PC-3 (cell line): ENCODE measurements around the gene PCDHA1. TPM values are rescaled to one million over a fixed set of nuclear protein-coding genes. Genes with fewer than 3 reads are reported as not detected.

Source experiments
- ATAC-seq: fragments of 200-7000 bp; cut with Tn5 transposase; 2 replicates; pipeline ENCODE4 v1.9.1; 2020; ENCODE audit warnings: mild to moderate bottlenecking, moderate library complexity
- BruUV-seq: library from RNA; stranded (reverse); fragments of 400-500 nt; replicated peaks from 2 replicates; lab custom pipeline; 2021; lab: Mats Ljungman, UMichigan
- CTCF ChIA-PET: fragments of 300-600 bp; sonication (Branson Sonifier 250); formaldehyde crosslinking; loops from one replicate; lab custom pipeline; 2022; ENCODE audit warnings: antibody characterized with exemption; lab: Charles Lee
- POLR2A ChIA-PET: fragments of 300-600 bp; sonication (Branson Sonifier 250); formaldehyde crosslinking; loops from one replicate; lab custom pipeline; 2022; ENCODE audit warnings: antibody characterized with exemption; ENCODE audit not compliant: unreplicated experiment; lab: Charles Lee
- DNase-seq: peaks from one replicate; pipeline ENCODE4 v3.0.0-alpha.2; 2015
- H2AFZ ChIP-seq: fragments of 300-600 bp; sonication (generic); 2 replicates; pipeline ENCODE4 v1.6.0; 2016; ENCODE audit warnings: antibody characterized with exemption, low read length
- H3F3A ChIP-seq: fragments of 300-600 bp; sonication (generic); one replicate; pipeline ENCODE4 v1.6.0; 2017; ENCODE audit warnings: antibody characterized with exemption, low read length, control low read depth, mild to moderate bottlenecking; ENCODE audit not compliant: unreplicated experiment
- H3K27ac ChIP-seq: fragments of 300-600 bp; sonication (generic); 2 replicates; pipeline ENCODE4 v1.5.1; 2016; ENCODE audit warnings: mild to moderate bottlenecking, low read length
- H3K27me3 ChIP-seq: fragments of 300-600 bp; sonication (generic); 2 replicates; pipeline ENCODE4 v1.6.1; 2016; ENCODE audit warnings: low read length, mixed read lengths
- H3K36me3 ChIP-seq: fragments of 300-600 bp; sonication (generic); 2 replicates; pipeline ENCODE4 v1.6.1; 2016; ENCODE audit warnings: low read depth, mixed run types, low read length, mixed read lengths
- H3K4me1 ChIP-seq: fragments of 300-600 bp; sonication (generic); 2 replicates; pipeline ENCODE4 v1.5.1; 2016; ENCODE audit warnings: low read length; ENCODE audit not compliant: insufficient read depth
- H3K4me2 ChIP-seq: fragments of 300-600 bp; sonication (generic); 2 replicates; pipeline ENCODE4 v1.6.0; 2016; ENCODE audit warnings: low read length
- H3K4me3 ChIP-seq: fragments of 300-600 bp; sonication (generic); 2 replicates; pipeline ENCODE4 v1.5.1; 2016; ENCODE audit warnings: mild to moderate bottlenecking, low read length, mixed read lengths
- H3K79me2 ChIP-seq: fragments of 300-600 bp; sonication (generic); 2 replicates; pipeline ENCODE4 v1.6.1; 2017; ENCODE audit warnings: low read length, mixed read lengths
- H3K9ac ChIP-seq: fragments of 300-600 bp; sonication (generic); 2 replicates; pipeline ENCODE4 v1.6.0; 2016; ENCODE audit warnings: mild to moderate bottlenecking, low read length
- H3K9me2 ChIP-seq: fragments of 300-600 bp; sonication (generic); replicated peaks from 2 replicates; pipeline ENCODE4 v1.6.1; 2016; ENCODE audit warnings: mixed run types, low read length, mixed read lengths
- H3K9me3 ChIP-seq: fragments of 300-600 bp; sonication (generic); 2 replicates; pipeline ENCODE4 v1.6.1; 2016; ENCODE audit warnings: low read length, mixed read lengths
- H4K20me1 ChIP-seq: fragments of 300-600 bp; sonication (generic); 2 replicates; pipeline ENCODE4 v1.6.1; 2016; ENCODE audit warnings: low read length, mixed read lengths
- EZH2 ChIP-seq: fragments of 300-600 bp; sonication (generic); IDR thresholded peaks from one replicate; pipeline ENCODE4 v1.6.1; 2017; ENCODE audit warnings: antibody characterized with exemption, mild to moderate bottlenecking, low read length; ENCODE audit not compliant: unreplicated experiment
- EZH2phosphoT487 ChIP-seq: fragments of 300-600 bp; sonication (generic); IDR thresholded peaks from 2 replicates; pipeline ENCODE4 v1.6.1; 2018; ENCODE audit warnings: mild to moderate bottlenecking, antibody characterized with exemption, low read length, borderline replicate concordance
- intact Hi-C: fragments of 100-400 bp; cut with micrococcal nuclease; formaldehyde crosslinking; loops from 2 replicates; pipeline ENCODE4 v1.9.0; 2023
- total RNA-seq: library from RNA; depleted of rRNA; stranded (reverse); fragments of >200 nt; gene quantifications from 2 replicates; pipeline ENCODE4 v1.2.3, GENCODE V29; 2014
- TF ChIP-seq, protein P1 (sequence below): fragments of 300-600 bp; sonication (generic); conservative IDR thresholded peaks from 2 replicates; pipeline ENCODE4 v1.5.1; 2017; ENCODE audit warnings: antibody characterized with exemption, low read depth, mild to moderate bottlenecking, low read length

Gene PCDHA1
- total RNA-seq, 1 experiment from 2014 or later, result not detected

DNA sequence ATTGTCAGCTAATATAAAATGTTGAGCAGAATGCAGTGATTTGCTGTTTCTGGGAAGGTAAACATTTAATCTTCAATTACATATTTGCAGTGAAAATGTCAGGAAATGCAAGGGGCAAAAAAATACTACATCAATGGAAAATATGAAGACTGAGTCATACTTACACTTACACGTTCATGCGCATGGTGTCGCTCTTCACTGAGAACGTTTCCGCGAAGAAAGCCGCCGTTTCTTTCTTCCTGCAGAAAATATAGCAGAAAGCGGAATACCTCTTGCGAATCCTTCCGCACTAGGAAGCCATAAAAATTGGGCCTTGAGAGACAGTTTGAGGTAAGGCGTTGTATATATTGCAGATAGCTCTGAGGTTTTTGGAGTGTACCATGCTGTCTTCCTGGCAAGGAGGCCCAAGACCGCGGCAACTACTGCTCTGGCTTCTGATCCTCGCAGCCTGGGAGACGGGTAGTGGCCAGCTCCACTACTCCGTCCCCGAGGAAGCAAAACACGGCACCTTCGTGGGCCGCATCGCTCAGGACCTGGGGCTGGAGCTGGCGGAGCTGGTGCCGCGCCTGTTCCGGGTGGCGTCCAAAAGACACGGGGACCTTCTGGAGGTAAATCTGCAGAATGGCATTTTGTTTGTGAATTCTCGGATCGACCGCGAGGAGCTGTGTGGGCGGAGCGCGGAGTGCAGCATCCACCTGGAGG, 96.1 kb downstream of the PCDHA1 start, which contains the start of gene PCDHA13:
PCDHA13 (plus strand) TSS at position 236 of the 702 bp plus-strand sequence; CDS start at position 381, 145 bp downstream.
- ChIA-PET CTCF (interaction anchor here (1.1 to 1.7 kb wide), 2 partner anchors 44 to 158 kb away, joined by 3 to 7 read pairs; partner anchors contain the start of gene PCDHAC1), POLR2A (no interaction called here)
- Histone ChIP-seq H4K20me1 (no peaks in the 10 kb centered on the region), H3K4me1 (peaks cover 8% of the 10 kb centered on the region; the same call in 1 of the 2 replicates), H3K4me2 (peak within 1 kb of the TSS; percentile 80), H2AFZ (peak within 1 kb of the TSS; percentile 93), H3K27me3 (no peaks in the 10 kb centered on the region), H3K4me3 (peak within 1 kb of the TSS; percentile 73), H3K79me2 (no peaks in the 10 kb centered on the region), H3K9me3 (no peaks in the 10 kb centered on the region), H3F3A (no peaks in the 10 kb centered on the region), H3K9ac (peak within 1 kb of the TSS; percentile 48), H3K9me2 (no peaks in the 10 kb centered on the region), H3K27ac (peak within 1 kb of the TSS; percentile 33; the same call in 1 of the 2 replicates), H3K36me3 (no peaks in the 10 kb centered on the region)
- ATAC-seq, result peak; percentile 78
- intact Hi-C loops, result loop anchor here (1.0 to 2.0 kb wide), 3 partner anchors 41 to 158 kb away; partner anchors contain the start of genes PCDHA8 and PCDHAC1
- TF ChIP-seq, protein P1, sequence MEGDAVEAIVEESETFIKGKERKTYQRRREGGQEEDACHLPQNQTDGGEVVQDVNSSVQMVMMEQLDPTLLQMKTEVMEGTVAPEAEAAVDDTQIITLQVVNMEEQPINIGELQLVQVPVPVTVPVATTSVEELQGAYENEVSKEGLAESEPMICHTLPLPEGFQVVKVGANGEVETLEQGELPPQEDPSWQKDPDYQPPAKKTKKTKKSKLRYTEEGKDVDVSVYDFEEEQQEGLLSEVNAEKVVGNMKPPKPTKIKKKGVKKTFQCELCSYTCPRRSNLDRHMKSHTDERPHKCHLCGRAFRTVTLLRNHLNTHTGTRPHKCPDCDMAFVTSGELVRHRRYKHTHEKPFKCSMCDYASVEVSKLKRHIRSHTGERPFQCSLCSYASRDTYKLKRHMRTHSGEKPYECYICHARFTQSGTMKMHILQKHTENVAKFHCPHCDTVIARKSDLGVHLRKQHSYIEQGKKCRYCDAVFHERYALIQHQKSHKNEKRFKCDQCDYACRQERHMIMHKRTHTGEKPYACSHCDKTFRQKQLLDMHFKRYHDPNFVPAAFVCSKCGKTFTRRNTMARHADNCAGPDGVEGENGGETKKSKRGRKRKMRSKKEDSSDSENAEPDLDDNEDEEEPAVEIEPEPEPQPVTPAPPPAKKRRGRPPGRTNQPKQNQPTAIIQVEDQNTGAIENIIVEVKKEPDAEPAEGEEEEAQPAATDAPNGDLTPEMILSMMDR, result peak; percentile 76
- no peak for TF ChIP-seq EZH2phosphoT487
- DNase-seq, result peak; percentile 80
- TSS peak; percentile 51 for BruUV-seq

GRCh38 chr5:140882591-140882899, 96.6 kb downstream of the PCDHA1 start:
- ChIA-PET POLR2A (no interaction called here), CTCF (interaction anchor here (1.1 to 1.7 kb wide), 2 partner anchors 44 to 158 kb away, joined by 3 to 7 read pairs; partner anchors contain the start of gene PCDHAC1)
- H3K4me3 ChIP-seq, result peak overlapping the region; percentile 73
- H3K36me3 ChIP-seq, result no peaks in the 10 kb centered on the region
- peak overlapping the region; percentile 93 for H2AFZ ChIP-seq
- TF ChIP-seq, protein P1, result peak; percentile 59
- TF ChIP-seq EZH2phosphoT487, result no peak
- ATAC-seq, result peak; percentile 74
- H3K27ac ChIP-seq, result 0 out of 2 replicates have a peak overlapping the region, but pooled peaks have one; percentile 33
- H3F3A ChIP-seq, result no peaks in the 10 kb centered on the region
- peaks cover 8% of the 10 kb centered on the region; the same call in 1 of the 2 replicates for H3K4me1 ChIP-seq
- intact Hi-C loops, result loop anchor here (1.0 to 2.0 kb wide), 3 partner anchors 42 to 158 kb away; partner anchors contain the start of genes PCDHA8 and PCDHAC1
- BruUV-seq, result no TSS peak
- H3K79me2 ChIP-seq, result no peaks in the 10 kb centered on the region
- no peaks in the 10 kb centered on the region for H3K9me2 ChIP-seq
- H3K9ac ChIP-seq, result peak overlapping the region; percentile 48
- peak; percentile 81 for DNase-seq
- peak overlapping the region; percentile 80 for H3K4me2 ChIP-seq
- no peaks in the 10 kb centered on the region for H3K9me3 ChIP-seq
- H3K27me3 ChIP-seq, result no peaks in the 10 kb centered on the region
- H4K20me1 ChIP-seq, result no peaks in the 10 kb centered on the region

- Histone ChIP-seq H3K27ac (no peak overlapping the region), H3K27me3 (no peaks in the 10 kb centered on the region), H4K20me1 (no peaks in the 10 kb centered on the region), H3K4me3 (no peak overlapping the region), H3K36me3 (no peaks in the 10 kb centered on the region), H3K9me2 (no peaks in the 10 kb centered on the region), H3K4me1 (peaks cover 8% of the 10 kb centered on the region; the same call in 1 of the 2 replicates), H2AFZ (no peak overlapping the region), H3K4me2 (no peak overlapping the region), H3K9ac (no peak overlapping the region), H3K9me3 (no peaks in the 10 kb centered on the region), H3F3A (no peaks in the 10 kb centered on the region), H3K79me2 (no peaks in the 10 kb centered on the region)
- no peak for TF ChIP-seq EZH2
- DNase-seq (no peak), ATAC-seq (no peak)
- BruUV-seq, result no TSS peak
- ChIA-PET CTCF (interaction anchor here (1.1 to 1.7 kb wide), 2 partner anchors 43 to 157 kb away, joined by 3 to 7 read pairs; partner anchors contain the start of gene PCDHAC1), POLR2A (no interaction called here)
- intact Hi-C loops, result loop anchor here (2.0 kb wide), 1 partner anchor 43 kb away; the partner anchor contains the start of gene PCDHA8
Measured at GRCh38 chr5:140883373-140883772, 97.4 kb downstream of the PCDHA1 start.
